Frontal cortex (tissue), 4 donors: Measurements from ENCODE around the gene AGA. TPM values are rescaled to one million over a fixed set of nuclear protein-coding genes. Genes with fewer than 3 reads are reported as not detected.
A peak's percentile ranks its signal among the peaks of the same experiment; 100 is the strongest.

Source experiments
- DNase-seq, 2 donors: peaks; one replicate each; pipeline ENCODE4 v3.0.0; 2012; ENCODE audit warnings: low spot score in 2 of 2
- FAIRE-seq: peaks from 2 replicates; lab custom pipeline; 2012; peaks lifted over from hg19 to GRCh38; lab: Jason Lieb, UNC
- total RNA-seq: library from RNA; depleted of rRNA; stranded (reverse); fragments of >200 nt; gene quantifications from one replicate; pipeline ENCODE4 v1.2.3, GENCODE V29; 2014
- donor health status: control.
- donor health status: control.
- donor health status: control.

The AGA gene
- total RNA-seq, result 8.2 TPM

DNA sequence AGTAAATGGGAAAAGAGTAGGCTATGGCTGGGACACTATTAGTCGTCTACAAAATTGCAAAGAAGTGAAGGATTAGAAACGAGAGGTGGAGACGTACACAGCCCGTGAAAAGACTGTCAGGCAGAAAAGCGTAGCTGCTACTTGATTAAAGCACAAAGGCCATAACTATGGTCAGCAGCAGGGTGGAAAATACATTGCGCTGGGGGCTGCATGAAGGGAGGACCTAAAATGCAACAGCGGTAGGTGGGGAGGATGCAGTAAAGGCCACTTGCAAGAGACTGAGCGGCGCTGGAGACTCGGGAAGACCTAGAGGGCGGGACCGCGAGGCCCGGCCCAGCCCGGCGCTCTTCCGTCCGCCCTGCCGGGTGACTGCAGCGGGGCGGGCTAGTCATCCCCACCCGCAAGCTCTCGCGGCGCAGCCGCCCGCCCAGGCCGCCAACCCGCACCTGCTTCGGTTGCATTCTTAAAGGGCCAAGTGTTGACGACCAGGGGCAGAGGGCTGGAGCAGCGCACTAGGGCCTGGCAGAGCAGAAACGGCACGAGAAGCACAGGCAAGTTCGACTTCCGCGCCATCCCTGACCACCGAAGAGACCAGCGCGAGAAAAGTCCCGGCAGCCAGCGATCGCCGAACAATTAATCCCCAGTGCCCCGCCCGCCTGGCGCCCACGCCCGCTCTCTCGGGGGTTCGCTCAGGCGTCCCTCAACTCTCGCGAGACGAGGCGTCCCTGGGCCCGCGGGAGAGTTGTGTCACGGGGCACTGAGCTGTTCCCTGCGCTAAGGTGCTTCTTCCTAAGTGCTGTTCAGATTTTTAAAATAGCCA lies at the start of gene AGA:
Gene AGA (minus strand): TSS at position 635 of the 820 bp plus-strand sequence. CDS start 62 bp downstream, at position 573.
- DNase-seq, result peak; percentile 88 to 93
- no peak for FAIRE-seq

DNA sequence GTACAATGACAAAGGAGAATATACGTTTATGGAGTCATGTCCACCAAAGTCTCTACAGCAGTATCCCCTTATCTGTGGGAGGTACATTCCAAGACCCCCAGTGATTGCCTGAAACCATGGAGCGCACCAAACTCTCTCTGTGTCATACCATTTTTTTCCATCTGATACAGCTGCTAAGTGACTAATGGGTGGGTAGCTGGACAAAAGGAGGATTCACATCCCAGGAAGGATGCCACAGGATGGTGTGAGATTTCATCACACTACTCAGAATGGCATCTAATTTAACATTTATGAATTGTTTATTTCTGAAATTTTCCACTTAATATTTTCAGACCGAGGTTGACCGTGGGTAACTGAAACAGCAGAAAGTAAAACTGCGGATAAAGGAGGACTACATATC lies 49.8 kb upstream of the AGA start:
- FAIRE-seq (no peak), DNase-seq (no peak)

DNA sequence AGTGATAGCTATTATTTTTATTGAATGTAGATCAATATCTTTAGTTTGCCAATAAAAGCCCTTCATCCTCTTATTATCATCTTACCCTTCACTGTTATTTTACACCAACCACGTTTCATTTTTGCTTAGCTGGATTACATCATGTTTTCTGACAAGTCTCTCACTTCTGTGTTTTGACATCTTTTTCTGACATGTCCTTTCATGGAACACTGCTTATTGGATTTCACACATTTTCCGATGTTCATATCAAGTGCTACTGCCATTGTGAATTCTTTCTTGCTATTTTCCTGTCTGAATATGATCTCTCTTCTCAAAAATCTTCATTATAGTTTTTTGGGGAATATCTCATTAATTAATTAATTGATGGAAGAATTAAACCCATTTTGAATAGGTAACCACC lies 48.5 kb upstream of the AGA start:
- no peak for FAIRE-seq
- DNase-seq, result no peak

DNA sequence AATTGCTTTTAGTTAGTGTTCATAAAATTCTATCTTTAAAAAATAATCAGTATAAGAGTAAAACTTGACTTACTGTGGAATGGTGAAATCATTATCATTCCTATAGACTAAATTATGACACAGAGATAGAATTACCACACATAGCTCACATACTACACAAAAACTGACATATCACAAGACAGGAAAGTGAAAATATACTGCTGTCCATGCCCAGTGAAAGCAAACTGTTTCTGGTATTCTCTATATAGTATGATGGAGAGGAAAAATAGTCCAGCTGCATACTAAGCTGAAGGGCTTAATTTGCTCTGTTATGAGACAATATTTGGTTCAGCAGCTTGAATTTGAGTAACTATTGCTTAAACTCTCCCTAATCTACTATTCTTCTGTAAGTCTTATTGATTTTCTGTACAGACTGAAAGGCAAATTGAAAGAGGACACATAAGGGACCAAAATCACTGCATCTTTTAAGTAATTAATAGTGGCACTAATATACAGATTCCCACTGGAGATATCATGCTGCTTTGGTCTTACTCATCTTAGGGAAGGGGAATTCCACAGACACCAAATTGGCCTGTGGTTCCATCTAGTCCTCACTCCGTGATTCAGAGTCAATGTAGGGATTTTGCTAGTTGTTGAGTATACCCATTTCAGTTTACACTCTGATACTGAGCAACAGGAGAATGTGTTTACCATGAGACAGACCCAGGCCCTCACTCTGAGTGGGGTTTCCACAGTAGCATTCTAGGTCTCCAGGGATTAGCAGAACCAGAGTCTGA lies 47.4 kb upstream of the AGA start:
- FAIRE-seq (no peak), DNase-seq (no peak)

DNA sequence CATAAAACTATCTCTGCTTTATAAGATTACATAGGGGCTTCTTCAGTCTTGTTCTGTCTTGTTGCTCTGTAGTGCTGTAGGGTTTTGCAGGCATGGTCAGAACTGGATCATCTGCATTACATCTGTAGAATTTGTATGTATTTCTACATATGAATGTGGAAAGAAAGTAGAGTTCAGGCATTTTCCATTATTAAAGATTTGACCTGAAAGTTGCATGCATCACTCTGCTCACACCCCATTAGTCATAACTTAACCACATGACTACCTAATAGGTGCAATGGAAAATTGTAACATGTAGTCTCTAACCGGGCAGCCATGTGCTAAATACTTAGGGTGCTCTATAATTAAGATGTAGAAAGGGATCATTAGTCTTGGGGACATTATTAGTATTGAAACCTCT lies 45.7 kb upstream of the AGA start:
- DNase-seq, result no peak
- no peak for FAIRE-seq

DNA sequence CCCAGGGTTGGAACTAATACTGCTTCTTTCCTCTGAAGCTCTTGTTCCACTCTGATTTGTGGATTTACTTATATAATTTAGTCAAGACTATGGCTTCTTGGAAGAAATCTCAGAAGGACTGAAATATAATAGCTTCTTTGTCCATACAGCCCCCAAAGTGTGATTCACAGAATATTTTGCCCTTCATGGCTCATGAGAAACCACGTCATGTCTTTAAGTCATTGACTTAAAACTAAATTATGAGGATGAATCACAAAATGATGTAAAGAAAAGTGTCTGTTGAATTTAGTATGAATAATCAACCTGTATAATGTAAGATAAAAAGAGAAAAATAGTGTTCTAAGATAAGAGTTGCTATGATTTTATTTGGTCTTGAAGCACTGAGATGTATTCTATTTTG lies 43.3 kb upstream of the AGA start:
- no peak for DNase-seq
- FAIRE-seq, result no peak

DNA sequence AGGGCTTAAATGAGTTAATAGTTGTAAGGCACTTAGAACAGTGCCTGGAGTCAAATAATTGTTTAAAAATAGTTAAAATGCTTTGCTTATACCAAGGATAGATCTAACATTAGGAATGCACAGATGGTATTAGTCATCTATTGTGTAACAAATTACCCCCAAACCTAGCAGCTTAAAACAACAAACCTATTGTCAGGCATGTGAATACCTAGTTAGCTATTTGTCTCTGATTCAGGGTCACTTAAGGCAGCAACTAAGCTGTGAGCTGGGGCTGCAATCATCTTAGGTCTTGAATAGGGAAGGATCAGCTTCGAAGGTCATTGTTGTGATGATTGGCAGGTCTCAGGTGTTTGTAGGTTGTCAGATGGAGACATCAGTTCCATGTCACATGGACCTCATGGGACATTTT lies 42.4 kb upstream of the AGA start:
- FAIRE-seq (no peak), DNase-seq (no peak)

DNA sequence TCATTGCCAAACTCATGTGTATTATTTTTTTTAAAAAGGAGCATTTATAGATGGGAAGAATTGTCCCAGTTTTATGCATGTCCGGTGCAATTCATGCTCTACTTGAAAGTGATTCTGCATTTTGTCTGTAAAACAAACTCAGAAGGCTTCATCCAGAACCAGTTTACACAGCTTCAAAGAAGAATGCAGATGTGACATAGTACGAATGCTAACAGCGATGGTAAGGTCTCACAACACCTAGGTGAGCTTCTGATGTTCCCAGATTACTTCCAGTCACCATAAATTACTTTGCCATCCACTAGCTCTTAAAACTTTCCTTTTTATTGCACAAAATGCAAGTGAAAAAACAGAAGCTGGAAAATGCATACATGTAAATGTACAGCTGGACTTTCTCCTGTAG lies 41.5 kb upstream of the AGA start:
- FAIRE-seq, result no peak

DNA sequence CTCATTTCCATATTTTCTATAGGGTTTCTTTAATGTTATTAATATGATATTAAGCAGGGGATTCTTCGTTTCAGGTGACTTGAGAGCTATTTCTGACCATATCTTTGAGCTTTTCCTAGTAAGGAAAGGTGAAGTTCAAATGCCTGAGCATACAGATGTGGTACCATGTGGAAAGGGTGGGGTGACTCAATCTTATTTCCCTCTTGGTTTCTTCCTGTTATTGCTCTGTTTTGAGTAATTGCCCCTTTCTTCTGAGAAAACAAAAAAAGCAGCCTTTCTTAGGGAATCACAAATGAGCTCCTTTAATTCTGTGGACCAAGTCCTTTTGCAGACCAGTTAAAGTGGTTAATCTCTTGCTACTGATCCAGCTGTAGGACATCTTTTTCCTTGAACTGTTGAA lies 41.0 kb upstream of the AGA start:
- no peak for DNase-seq
- FAIRE-seq, result no peak

More for the DNA sequence above, 41.5 kb upstream of the AGA start:
- no peak for DNase-seq

DNA sequence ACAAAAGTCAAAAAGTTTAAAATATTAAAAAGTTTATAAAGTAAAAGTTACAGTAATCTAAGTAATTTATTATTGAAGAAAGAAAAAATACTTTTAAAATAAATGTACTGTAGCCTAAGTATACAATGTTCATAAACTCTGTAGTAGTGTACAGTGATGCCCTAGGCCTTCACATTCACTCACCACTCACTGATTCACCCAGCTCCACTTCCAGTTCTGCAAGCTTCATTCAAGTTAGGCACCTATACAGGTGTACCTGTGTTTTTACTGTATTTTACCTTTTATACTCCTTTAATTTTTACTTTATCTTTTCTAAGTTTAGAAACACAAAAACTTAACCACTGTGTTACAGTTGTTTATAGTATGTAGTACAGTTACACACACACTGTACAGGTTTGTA lies 40.1 kb upstream of the AGA start:
- no peak for DNase-seq
- FAIRE-seq, result peak; percentile 66

DNA sequence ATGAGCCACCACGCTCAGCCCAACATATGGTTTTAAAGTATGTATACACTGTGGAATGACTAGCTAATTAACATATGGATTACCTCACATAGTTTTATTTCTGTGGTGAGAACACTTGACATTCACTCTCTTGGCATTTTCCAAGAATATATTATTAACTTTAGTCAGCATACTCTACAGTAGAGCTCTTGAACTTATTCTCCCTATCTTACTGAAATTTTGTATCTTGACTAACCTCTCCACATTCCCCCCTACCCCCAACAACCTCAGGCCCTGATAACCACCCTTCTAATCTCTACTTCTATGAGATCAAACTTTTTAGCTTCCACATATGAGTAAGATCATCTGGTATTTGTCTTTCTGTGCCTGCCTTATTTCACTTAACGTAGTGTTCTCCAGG lies 38.6 kb upstream of the AGA start:
- no peak for DNase-seq

DNA sequence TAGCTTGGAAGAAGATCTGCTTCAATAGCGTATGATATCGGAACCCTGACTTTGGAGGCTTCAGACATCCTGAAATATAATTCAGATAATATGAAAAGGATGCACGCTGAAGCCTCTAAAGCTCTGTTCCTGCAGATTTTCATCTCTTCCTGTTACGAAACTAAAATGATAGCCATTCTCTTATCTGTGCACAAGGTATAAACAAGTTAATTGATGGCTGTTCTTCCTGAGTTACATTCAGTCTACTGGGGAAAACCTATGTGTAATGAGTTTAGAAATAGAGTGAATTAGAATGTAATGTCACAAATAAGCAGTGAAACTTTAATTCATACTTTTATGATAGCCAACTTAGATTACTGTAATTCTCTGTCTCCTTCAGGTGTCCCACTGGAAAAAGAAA lies 36.8 kb upstream of the AGA start:
- no peak for FAIRE-seq

More for the DNA sequence above, 38.6 kb upstream of the AGA start:
- FAIRE-seq, result no peak

DNA sequence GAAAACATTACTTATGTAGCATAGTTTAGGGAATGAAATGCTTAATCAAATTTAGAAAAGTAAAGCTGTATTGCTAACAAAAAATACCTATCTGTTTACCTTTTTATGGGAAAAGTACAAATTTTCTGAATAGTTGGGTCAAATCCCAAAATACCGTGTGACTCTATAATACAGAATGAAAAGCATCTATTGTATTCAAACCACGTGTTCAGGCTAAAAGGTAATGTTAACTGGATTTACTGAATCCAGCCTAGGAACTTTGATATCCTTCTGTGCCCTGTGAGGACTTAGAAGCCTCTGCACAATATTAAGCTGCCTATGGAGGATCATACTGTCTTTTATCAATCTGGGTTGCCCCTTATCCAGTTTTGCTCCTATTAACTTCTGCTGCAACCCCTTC lies 36.3 kb upstream of the AGA start:
- no peak for FAIRE-seq
- no peak for DNase-seq

More for the DNA sequence above, 36.8 kb upstream of the AGA start:
- DNase-seq, result no peak

DNA sequence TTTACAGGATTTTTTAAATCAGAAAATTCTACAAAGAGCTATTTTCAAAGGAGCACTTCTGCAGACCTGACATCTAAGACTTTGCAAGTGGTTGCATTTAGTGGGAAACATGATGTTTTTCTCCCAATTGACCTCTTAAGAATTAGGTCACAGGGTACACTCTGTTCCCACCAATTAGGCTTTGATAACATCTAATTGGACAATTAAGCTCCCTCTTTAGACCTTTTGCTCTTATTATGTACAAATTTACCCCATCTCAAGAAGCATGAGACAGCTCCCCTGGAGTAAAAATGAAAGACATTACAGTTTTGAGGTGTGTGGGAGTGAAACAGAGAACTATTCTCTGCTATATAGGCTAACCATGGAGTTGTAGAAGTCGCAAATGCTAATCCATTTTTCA lies 31.8 kb upstream of the AGA start:
- DNase-seq (no peak), FAIRE-seq (no peak)

DNA sequence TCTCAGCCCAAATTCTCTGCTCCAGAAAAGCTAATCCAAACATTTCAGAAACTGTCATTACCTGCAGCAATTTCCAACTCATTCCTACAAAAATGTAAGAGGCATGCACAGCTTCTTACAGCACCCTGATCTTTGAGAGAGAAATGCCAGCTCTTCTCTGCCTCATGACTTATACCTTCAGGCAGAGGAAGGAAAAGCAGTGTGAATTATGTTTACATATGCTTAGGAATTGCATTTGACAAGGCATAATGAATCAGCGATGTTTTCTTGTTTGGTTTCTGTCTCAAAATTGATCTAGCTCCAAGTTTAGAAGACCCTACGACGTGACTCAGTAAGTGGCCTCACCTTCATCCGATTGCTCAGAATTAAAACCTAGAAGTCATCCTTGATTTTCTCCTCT lies 21.8 kb upstream of the AGA start:
- DNase-seq, result no peak
- FAIRE-seq, result no peak

DNA sequence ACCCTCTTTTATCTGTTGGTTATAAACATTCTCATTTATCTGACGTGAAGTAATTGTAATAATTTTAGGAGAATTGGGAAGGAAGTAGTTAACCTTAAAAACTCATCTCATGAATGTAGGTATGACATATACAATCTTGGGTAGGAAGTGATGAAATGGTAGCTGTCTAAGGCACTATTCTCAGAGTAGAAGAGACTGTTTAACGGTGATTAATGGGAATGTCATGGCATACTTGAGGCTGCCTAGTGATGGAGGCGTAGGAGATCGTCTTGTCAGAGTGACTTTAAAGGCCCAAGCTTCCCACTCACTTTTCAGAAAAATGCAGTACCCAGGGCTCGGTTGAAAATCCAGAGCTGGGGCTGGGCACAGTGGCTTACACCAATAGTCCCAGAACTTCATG lies 19.4 kb upstream of the AGA start:
- FAIRE-seq, result no peak

DNA sequence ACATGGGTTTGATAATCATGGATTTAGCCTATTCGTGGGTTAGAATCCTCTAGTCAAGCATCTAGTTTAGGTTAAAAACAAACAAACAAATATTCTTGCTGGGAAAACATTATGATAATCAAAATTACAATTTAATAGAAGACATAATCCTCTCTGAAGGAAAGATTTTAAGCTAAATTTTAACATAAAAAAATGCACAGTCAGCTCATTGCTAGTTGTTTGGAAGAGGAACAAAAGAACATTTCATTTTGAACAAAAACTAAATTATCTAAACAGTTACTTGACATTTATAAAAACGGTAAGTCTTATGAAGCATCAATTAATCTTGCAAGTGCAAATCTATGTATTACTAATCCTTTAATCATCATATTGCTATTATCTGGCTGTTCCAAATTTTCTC lies 18.2 kb upstream of the AGA start:
- peak; percentile 60 for FAIRE-seq
- DNase-seq, result no peak

More for the DNA sequence above, 19.4 kb upstream of the AGA start:
- DNase-seq, result no peak

DNA sequence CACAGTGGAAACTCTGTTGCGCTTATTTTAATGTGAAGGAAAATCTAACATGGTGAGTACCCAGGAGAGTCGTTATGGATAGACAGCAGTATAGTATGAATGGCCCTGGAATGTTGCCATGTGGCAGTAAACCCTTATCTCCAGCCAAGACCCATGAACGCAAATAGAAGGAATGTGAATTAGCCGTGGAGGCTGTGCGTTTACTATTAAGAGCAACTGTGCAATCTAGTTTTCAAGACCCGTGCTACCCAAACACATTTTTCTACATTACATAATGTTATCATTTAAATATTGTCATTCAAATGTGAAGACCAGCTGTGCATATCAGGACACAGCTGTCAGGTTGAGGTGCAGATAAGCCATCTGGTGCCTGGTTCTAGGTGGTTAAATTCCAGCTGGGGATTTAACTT lies 13.3 kb upstream of the AGA start:
- DNase-seq, result no peak

DNA sequence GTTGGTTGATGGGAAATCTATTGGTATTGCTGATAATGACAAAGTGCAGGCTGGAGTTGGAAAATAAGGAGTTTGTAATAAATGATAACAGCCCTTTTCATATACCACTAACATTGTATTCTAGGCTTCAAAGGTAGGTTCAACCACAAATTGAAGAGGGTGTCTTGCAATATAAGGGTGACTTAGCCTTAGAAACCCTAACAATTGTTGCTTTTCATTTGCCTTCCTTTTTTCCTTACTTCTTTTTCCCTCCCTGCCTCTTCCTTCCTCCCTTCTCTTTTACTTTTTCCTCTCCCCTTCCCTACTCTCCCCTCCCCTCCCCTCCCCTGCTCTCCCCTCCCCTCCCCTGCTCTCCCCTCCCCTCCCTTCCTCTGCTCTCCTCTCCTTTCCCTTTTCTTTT lies 10.9 kb upstream of the AGA start:
- FAIRE-seq (no peak), DNase-seq (no peak)

More for the DNA sequence above, 13.3 kb upstream of the AGA start:
- no peak for FAIRE-seq

DNA sequence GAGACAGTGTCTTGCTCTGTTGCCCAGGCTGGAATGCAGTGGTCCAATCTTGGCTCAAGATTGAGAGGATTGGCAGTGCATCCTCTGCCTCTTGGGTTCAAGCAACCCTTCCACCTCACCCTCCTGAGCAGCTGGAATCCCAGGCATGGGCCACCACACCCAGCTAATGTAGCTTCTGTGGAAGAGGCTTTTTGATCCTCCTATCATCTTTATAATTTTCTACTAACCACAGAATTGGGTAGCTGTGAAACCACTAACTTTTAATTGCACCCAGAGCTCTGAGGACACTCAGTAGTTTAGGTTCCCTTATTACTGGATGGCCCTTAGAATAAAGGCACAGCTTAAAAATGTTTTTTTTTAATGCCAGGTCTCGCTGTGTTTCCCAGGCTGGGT lies 8.9 kb upstream of the AGA start:
- FAIRE-seq (no peak), DNase-seq (no peak)

DNA sequence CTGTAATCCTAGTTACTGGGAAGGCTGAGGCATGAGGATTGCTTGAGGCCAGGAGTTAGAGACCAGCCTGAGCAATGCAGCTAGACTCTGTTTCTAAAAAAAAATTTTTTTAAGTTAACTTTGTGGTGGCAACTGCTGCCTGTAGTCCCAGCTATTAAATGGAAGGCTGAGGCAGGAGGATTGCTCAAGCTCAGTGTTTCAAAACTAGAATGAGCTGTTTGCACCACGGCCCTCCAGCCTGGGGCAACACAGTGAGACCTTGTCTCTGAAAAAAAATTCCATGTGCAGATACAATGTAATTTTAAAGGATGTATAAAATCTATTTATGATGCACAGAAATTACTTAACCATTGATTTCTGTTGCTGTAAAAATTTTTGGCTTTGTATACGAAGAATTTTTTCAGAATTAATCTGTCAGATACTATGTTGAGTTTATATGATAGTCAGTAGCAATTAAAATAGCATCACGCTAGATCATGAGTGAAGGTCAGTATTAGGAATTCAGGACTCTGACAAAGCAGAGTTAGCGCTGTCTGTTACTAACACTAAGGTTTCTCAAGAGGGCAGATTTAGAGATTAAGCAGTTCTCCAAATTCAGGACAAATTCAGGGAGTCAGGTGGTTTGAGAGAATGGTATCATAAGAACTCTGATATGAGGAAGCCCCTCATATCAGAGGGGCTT lies 8.3 kb upstream of the AGA start:
- FAIRE-seq (no peak), DNase-seq (no peak)
